ENCODE measurements around the gene RNU6-9.

DNA sequence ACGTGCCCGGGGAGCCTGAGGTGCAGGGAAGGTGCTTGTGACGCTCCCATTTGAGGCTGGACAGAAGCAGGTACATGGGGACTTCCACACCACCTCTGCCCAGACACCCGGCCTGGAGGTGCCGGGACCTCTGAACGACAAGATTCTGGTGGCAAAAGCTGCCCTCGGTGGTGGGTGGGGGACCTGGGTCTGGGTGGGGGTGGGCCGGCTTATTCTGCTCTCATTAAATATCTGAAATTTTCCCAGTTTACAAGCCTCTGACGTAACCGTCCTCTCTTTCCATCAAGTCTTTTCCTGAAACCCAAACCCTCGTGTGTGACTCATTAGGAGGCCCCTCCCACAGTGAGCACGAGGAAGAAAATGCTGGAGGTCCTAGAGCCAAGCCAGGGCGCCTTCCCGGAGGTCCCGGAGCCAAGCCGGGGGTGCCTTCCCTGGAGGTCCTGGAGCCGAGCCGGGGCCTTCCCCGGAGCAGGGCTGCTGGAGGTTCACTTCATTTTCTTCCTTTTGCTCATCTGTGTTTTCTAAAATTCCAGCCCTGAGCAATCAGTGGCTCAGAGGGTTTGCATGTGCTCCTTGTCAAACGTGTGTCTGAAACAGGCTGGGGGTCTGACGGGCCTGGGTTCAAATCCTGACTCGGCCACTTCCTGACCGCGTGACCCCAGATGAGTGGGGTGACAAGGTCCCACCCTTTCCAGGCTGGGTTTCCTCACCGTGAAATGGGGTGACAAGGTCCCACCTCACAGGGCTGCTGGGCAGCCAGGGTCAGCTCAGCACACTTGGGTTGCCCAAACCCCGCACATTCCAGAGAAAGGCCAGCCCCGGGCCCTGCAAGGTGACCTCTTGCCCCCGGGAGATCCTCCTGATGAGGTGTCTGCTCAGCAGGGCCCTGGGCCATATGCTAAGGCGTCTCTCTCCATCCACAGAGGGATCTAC lies 23.8 kb upstream of the RNU6-9 start:
- TF ChIP-seq CTCF (conservative IDR thresholded peaks at IDR 0.05) (no peak), EZH2 (IDR thresholded peaks at IDR 0.05; ENCODE audit: low read depth) (no peak)
